Measurements from ENCODE around the gene GPR32.

Gene GPR32

DNA sequence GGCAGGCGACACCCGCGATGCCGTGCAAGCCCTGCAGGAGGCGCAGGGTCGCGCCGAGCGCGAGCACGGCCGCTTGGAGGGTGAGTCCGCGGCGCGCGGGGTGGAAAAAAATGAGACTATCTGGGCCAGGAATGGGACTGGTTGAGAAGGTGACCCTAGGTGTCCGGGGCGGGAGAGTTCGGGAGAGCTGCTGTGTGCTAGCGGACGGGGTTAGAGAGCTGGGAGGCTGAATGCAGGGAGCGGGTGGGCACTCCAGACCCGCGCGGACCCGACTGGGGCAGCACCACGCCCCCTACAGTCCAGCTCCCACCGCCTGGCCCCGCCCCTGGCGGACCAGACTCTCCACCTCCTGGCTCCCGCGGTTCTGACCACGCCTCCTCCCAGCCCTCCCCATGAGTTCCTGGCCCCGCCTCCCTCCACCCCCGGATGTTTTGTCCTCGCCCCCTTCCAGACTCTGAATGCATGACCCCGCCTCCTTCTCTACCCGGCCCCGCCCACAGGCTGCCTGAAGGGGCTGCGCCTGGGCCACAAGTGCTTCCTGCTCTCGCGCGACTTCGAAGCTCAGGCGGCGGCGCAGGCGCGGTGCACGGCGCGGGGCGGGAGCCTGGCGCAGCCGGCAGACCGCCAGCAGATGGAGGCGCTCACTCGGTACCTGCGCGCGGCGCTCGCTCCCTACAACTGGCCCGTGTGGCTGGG is 45.6 kb upstream of the GPR32 start:
- H3K4me3 ChIP-seq, result peak overlapping the region; percentile 73
- TF ChIP-seq, protein P1, sequence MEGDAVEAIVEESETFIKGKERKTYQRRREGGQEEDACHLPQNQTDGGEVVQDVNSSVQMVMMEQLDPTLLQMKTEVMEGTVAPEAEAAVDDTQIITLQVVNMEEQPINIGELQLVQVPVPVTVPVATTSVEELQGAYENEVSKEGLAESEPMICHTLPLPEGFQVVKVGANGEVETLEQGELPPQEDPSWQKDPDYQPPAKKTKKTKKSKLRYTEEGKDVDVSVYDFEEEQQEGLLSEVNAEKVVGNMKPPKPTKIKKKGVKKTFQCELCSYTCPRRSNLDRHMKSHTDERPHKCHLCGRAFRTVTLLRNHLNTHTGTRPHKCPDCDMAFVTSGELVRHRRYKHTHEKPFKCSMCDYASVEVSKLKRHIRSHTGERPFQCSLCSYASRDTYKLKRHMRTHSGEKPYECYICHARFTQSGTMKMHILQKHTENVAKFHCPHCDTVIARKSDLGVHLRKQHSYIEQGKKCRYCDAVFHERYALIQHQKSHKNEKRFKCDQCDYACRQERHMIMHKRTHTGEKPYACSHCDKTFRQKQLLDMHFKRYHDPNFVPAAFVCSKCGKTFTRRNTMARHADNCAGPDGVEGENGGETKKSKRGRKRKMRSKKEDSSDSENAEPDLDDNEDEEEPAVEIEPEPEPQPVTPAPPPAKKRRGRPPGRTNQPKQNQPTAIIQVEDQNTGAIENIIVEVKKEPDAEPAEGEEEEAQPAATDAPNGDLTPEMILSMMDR (IDR thresholded peaks at IDR 0.05), result no peak
- peak overlapping the region in 1 of 2 donors; percentile 70 for H3K27ac ChIP-seq
- peak; percentile 97 for DNase-seq (ENCODE audit: low spot score)

DNA sequence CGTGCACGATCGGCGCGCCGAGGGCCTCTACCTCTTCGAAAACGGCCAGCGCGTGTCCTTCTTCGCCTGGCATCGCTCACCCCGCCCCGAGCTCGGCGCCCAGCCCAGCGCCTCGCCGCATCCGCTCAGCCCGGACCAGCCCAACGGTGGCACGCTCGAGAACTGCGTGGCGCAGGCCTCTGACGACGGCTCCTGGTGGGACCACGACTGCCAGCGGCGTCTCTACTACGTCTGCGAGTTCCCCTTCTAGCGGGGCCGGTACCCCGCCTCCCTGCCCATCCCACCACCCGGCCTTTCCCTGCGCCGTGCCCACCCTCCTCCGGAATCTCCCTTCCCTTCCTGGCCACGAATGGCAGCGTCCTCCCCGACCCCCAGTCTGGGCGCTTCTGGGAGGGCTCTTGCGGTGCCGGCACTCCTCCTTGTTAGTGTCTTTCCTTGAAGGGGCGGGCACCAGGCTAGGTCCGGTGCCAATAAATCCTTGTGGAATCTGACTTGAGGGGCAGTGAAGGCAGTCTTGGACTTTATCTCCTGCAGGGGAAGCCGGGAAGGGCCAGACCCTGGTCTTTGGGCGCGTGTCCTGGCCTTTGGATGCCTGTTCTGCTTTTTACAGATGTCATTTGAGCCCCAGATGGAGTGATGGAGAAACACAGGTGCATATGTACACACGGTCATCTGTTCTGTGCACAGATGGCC is 44.9 kb upstream of the GPR32 start:
- H3K27ac ChIP-seq, result peak overlapping the region in 1 of 2 donors; percentile 40
- TF ChIP-seq, protein P1 (IDR thresholded peaks at IDR 0.05), result no peak
- no peak for DNase-seq (ENCODE audit: low spot score)

DNA sequence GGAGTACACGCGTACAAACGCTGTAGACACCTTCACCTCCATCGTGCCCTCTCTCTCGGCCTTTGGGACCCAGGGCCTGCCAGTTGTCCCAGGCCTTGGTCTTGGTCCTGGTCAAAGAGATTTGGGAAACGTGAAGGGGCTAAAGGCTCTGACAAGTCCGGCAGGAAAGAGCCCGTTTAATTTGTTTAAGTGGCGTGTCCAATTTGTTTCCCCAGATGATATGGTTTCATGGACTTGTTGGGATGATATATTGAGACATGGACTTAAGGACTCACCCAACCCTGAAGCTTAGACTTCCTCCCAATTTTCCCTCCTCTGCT is 44.4 kb upstream of the GPR32 start:
- Histone ChIP-seq H3K4me3 (peak overlapping the region; percentile 73), H3K27ac (no peak overlapping the region)
- TF ChIP-seq, protein P1 (IDR thresholded peaks at IDR 0.05), result no peak
- no peak for DNase-seq (ENCODE audit: low spot score)

More for the DNA sequence above, 44.9 kb upstream of the GPR32 start:
- H3K4me3 ChIP-seq, result peak overlapping the region; percentile 73

DNA sequence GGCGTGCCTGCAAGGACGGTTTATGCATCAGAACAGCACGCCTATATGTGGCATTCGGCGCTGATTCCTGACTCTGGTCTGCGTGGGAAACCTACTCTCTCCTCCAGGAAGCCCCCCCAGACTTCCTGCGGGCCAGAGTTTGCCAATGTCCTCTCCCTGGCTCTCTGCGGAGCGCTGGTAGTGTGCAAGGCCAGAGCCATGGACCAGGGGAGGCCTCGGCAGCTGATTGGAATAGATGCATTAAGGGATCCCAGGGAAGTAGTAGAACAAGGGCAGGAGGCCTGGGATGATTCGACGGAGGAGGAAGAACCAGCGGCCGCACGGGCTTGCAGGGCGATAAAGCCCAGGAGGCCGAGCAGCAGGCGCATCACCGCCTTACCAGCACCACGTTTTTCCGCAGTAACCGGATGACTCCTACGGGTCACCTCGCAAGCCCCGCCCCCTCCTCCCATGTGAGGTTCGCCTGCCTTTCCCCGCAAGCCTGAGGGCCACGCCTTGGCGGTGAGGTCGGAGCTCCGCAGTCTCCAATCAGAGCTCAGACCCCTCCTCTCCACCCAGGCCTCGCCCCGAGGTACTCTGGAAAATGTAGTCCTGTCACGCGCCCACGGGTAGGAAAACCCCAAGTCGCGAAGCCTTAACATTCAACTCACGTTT is 42.1 kb upstream of the GPR32 start:
- Histone ChIP-seq H3K4me3 (peak overlapping the region; percentile 42), H3K27ac (no peak overlapping the region)
- TF ChIP-seq, protein P1 (IDR thresholded peaks at IDR 0.05), result no peak
- no peak for DNase-seq (ENCODE audit: low spot score)

DNA sequence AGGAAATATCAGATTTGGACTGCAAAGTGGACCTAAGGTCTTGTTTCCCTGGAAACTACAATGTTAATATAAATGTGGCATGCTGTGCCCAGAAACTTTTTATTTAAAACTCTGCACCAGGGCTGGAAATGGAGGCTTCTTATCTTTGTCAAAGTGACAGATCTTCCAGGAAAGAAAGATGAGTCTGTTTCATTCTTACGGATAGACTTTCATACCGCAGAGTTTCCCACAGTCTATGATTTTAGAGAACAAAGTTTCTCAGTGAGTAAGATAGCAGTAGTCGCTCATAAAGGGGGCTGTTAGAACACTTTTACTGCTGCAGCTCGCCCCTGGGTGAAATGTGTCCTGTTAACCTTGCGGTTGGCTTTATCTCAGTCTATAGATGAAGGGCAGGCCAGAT is 40.4 kb upstream of the GPR32 start:
- H3K27ac ChIP-seq, result no peak overlapping the region
- DNase-seq (ENCODE audit: low spot score), result no peak
- TF ChIP-seq, protein P1 (IDR thresholded peaks at IDR 0.05), result no peak
- no peak overlapping the region for H3K4me3 ChIP-seq

DNA sequence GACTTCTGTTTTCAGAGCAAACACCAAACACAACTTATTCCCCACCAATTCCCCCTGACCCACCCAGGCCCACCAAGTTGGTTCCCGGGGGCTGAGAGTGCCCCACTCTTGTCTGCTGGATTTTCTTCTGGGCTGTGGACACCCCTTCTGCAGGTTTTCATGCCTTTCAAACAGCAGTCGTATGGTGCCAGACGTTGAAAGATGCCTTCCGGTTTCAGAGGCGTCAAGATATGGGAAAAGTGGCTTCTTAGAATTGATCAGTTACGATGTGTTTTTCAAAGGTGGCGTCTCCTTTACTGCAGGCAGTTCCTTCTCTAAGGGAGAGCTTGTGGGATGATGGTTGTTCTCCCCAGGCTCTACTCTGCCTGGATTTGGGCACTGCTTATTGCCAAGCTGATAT is 34.4 kb upstream of the GPR32 start:
- DNase-seq (ENCODE audit: low spot score), result no peak
- no peak overlapping the region for H3K4me3 ChIP-seq
- TF ChIP-seq, protein P1 (IDR thresholded peaks at IDR 0.05), result no peak
- H3K27ac ChIP-seq, result no peak overlapping the region

All from coronary artery (tissue), 2 donors.